Activated T-helper 1 cell treated with anti-CD3 and anti-CD28 coated beads, Interleukin-2, amount 50 U/mL, for 16 hours (primary cell): ENCODE measurements around the gene ZBTB49.

Source experiments
- DNase-seq, 2 donors: peaks; one replicate each; pipeline ENCODE4 v3.0.0-alpha.2; 2020; ENCODE audit warnings: low read depth in 1 of 2, low spot score in 1 of 2

Gene ZBTB49

DNA sequence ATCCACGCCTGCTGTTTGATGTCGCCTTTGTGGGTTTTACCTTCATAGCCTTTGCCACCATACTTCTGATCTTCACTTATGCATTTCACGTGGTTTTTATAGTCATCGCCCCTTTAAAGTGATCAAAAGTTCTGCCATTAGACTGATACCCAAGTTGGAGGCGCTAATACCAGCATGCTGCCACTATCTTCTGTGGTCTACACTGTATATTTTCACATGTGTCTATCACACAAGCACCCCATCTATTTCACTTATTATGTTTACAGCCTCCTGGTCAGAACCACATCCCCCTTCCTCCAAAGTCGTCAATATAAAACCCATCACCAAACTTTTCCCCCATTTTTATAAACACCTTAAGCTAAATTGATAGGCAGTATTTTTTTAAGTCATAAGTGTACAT lies 8.3 kb upstream of the ZBTB49 start:
- DNase-seq: no peak

DNA sequence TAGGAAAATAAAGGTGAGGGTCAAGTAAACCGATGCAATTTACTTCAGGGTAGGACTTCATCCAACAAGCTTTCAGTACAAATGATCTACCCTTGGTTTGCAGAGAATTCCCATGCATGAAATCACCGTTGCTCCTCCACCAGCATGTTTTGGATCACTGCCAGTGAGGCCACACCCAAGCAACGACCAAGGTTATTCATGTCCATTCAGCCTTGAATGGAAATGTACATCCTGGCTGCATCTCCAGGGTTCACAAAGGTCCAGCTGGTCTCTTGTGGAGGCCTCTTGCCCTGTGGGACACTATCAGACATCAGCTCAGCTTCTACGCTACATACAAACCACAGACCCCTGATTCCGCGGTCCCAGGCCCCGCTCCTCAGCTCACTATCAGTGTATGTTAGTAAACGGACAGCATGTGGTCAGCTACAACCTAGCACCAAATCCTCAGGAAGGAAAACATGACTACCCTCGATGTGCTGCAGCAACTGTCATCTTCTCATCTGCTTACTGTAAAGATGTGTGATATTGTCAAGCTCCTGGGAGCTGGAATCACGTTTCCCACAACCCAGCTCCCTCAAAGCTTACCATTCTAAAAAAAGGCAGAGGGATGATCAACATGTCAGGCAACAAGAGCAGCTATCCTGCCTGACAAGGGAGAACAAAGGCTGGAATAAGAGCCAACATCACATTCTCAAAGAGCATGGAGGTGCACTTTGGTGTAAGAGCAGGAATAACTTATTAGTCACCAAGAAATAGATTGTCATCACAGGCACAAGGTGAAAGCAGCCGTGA lies 5.0 kb upstream of the ZBTB49 start:
- no peak for DNase-seq

DNA sequence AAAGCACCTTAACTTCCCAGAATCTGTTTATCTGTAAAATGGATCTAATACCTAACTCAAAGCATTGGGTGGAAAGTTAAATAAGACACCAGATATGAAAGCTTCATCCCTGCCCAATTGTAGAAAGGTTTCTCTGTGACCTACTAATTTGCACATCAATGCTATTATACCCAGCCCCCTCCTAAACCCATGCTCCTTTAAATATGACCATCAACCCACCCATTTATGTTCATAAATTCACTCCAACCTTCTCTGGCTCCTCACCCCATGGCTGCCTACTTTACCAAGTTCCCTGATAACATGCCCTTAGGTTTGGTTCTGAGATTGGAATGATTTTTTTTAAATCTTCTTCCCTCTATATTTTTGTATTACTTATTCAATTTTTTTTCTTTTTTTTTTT lies 2.0 kb upstream of the ZBTB49 start:
- no peak for DNase-seq

DNA sequence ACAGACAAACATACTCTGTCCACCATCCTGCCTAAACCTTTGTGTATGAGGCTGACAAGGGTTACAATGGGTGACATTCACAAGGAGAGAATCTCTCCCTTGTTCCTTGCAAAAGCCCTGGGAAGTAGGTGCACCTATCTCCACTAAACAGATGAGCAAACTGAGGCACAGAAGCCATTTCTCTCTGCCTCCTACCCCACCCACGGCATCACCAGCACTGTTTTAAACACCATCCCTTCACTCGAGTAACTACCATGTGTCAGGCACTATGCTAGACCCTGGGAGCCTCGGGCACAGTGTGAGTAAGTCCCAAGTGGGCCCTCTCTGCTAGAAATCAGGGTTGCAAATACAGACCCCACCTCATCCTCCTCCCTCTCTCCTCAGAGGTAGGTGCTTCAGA lies 996 bp upstream of the ZBTB49 start:
- DNase-seq: no peak

DNA sequence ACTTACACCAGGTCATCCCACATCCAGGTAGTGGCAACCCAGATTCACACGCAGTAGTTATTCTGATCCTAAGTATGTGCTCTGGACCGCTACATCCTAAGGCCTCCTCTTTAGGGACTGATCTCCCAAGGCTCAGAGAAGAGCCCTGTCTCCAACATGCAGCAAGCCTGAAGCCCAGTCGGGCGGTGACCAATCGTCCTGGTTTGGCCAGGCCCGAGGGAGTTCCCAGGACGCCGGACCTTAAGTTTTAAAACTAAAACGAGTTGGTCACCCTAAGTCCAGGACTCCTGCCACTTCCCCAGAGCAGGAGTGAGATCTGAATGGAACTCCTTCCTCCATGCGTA lies 482 bp upstream of the ZBTB49 start:
- no peak for DNase-seq

DNA sequence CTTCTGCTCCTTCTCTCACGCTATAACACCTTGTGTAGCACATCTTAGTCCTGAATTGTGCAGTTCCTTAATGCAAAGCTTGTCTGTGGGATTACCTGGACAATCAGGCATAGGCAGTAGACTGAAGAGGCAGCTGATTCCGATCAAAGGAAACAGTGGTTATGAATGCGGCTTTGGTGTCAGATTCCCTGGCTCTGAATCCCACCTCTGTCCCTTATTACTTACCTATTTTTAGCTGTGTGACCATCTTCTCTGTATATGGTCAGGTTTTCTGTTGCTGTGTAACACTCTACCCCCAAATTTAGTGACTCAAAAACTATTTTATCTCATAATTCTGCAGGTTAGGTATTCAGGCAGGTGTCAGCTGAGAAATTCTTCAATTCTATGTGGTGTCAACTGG lies 3.2 kb downstream of the ZBTB49 start:
- no peak for DNase-seq

DNA sequence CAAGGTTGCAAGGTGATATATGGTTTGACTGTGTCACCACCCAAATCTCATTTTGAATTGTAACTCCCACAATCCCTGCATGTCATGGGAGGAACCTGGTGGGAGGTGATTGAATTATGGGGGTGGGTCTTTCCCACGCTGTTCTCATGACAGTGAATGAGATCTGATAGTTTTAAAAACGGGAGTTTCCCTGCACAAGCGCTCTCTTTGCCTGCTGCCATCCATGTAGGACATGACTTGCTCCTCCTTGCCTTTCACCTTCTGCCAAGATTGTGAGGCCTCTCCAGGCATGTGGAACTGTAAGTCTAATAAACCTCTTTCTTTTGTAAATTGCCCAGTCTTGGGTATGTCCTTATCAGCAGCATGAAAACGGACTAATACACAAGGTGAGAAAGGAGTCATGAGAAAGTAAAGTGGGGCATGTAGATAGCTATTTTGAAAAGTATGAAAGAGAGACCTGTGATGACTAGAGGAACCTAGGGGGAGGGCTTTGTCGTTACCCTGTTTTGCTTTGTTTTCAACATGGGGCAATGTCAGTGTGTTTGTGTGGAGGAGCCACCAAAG lies 6.3 kb downstream of the ZBTB49 start:
- no peak for DNase-seq

DNA sequence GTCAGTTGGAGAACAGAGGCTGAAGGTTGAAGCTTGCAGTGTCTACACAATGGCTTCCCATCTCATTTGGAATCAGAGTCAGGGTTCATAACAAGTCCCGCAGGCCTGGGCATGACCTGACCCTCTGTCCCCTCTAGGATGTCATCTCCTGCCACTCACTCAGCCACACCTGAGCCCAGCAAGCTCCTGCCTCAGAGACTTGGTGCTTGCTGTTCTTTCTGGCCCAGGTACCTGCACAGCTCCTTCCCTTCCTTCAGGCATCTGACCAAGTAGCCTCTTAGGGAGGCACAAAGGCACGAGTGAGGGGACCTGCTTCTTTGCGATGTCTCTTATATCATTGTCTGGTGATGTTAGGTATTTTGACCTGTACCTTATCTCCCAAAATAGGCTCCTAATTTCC lies 9.0 kb downstream of the ZBTB49 start:
- DNase-seq: no peak

DNA sequence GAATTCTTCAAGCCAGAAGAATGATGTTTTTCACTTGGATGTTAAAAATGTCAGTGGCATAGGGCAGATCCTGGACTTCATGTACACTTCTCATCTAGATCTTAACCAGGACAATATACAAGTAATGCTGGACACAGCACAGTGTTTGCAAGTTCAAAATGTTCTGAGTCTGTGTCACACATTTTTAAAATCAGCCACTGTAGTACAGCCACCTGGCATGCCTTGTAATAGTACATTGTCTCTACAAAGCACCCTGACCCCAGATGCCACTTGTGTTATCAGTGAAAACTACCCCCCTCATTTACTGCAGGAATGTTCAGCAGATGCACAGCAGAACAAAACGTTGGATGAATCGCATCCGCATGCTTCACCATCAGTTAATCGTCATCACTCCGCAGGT lies 11.9 kb downstream of the ZBTB49 start:
- DNase-seq: no peak

DNA sequence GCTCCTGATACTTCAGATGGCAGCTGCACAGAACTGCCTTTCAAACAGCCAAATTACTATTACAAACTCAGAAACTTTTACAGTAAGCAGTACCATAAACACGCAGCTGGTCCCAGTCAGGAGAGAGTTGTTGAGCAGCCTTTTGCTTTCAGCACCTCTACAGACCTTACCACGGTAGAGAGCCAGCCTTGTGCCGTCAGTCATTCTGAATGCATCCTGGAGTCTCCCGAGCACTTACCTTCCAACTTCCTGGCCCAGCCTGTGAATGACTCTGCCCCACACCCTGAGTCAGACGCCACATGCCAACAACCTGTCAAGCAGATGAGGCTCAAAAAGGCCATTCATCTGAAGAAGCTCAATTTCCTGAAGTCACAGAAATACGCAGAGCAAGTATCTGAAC lies 12.4 kb downstream of the ZBTB49 start:
- no peak for DNase-seq

DNA sequence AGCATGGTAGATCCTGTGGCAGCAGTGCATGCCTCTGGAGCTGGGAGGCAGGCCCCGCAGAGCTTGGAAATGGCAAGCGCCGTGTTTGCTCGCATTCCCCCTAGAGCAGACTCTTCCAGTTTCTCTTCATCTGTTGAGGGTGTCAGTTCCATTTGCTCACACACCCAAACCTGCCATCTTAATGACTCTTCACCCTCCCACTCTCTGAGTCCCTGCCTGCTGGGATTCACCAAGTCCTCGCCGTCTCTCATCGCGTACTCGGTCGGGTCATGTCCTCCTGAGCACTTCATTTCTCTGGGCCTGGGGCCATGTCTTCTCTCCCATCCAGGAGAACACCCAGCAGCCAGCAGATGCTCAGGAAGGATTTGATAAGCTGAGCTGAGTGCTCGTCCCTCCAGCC lies 16.9 kb downstream of the ZBTB49 start:
- no peak for DNase-seq

DNA sequence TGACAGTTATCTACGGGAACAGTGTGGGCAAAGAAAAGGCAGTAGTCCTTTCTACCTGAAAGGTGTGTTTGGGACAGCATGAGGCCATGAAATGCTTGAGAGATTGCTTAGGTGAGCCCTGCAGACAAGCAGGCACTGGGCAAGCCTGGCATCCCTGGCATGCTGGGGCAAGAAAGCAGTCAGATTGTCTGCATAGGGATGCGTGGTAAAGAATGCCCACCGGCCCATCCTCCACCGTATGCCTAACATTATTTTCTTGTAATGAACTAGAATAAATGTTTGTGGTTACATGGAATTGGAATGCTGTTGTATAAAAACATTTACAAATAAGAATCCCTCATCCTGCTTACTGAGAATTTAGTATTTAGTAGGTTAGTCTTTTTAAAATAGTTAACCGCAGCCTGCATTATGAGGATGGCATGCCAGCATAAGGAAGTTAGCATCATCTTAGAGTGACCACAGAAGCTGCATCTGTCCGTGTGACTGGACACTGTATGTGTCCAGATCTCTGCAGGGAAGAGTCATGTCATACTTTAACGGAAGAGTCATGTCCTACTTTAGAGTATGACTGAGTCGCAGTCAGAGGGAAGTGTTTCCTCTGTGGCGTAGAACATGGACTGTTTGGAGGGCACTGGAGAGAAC lies 18.9 kb downstream of the ZBTB49 start:
- DNase-seq: no peak

DNA sequence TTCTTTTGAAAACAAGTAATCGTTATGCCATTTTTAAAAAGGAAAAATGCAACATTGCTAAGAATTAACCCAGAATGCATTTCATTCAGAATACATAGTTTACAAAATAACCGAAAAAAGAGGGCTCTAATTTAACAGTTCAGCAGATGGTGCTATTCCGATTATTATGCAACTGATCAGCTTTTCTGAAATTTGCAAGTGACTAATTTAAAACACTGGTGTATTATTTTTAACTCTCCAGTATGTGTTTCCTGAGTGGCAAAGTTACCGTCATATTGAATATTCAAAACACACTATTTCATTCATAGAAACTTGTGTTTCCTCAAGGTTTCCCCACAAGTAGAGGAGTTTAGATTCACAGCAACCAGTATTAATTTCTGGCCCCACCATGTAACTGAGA lies 21.1 kb downstream of the ZBTB49 start:
- no peak for DNase-seq

DNA sequence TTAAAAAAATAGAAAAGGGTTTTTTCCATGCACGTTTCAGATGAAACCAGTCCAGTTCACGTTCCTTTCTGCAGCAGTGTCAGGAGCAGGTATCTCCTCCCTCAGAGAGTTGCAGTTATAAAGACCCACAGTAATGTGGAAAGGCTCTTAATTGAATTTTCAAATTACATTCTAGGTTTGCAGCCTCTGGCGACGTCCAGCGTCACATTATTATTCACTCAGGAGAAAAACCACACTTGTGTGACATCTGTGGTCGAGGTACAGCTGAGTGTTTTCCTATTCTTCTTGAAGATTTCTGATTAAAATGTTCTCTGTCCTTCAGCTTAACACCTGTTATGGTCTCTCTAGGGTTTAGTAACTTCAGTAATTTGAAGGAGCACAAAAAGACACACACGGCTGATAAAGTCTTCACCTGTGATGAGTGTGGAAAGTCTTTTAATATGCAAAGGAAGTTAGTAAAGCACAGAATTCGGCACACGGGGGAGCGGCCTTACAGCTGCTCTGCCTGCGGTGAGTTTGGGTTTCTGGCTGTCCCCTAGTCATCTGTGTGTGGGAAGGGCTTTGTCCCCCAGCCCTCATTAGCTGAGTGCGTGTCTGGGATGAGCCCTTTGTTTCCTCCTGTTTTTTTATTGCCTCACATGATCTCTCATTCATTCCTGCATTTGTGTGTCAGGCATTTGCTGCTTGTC lies 25.6 kb downstream of the ZBTB49 start:
- no peak for DNase-seq

DNA sequence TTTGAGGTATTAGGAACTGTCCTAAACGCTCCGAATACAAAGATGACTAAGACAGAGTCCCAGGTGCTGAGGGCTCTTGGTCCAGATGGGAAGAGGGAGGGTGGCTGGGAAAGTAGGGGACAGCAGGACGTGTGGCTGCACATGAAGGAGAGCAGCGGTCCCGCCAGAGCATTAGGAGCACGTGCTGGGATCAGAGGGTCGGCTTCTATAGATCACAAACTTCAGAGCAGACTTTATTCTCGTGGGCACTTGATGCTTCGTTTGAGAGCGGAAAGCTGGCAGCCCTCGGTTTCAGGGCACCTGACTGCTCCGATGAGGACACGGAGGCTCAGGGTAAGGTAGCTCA lies 26.1 kb downstream of the ZBTB49 start:
- DNase-seq: no peak

DNA sequence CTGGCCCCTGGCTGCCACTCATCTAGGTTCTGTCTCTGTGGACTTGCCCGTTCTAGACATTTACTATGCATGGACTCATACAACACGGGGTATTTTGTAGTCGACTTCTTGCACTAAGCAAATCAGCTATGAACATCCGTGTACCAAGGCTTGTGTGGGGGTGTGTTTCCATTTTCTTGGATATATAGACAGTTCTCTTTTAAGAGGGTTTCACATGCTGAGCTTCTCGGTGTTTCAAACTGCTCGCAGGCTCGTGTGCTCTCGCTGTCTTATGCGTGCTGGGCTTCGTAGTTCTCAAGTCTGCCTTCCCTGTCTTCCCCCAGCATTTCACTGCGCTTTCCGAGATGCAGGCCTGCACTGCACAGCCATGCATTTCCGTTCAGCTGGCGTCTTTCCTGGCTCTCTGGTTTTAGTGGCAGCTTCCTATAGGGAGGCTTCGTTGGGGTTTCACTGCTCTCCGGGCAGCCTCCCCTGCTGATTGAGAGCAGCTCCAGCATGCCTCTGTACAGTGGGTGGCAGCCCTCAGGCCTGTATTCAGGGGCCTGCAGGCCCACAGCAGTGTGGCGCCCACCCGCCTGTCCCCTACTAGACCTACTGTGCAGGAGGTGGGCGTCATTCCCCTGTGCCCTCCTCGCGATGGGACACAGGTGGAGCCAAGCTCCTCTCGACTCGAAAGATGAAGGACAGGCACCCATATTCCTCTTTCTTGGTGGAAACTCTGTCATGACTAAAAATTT lies 27.6 kb downstream of the ZBTB49 start:
- no peak for DNase-seq

DNA sequence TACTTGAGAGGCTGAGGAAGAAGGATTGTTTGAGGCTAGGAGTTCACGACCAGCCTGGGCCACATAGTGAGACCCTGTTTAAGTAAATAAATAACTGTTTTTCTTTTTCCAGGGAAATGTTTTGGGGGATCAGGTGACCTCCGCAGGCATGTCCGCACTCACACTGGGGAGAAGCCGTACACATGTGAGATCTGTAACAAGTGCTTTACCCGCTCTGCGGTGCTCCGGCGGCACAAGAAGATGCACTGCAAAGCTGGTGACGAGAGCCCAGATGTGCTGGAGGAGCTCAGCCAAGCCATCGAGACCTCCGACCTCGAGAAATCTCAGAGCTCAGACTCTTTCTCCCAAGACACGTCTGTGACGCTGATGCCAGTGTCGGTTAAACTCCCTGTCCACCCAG lies 30.5 kb downstream of the ZBTB49 start:
- DNase-seq: no peak

DNA sequence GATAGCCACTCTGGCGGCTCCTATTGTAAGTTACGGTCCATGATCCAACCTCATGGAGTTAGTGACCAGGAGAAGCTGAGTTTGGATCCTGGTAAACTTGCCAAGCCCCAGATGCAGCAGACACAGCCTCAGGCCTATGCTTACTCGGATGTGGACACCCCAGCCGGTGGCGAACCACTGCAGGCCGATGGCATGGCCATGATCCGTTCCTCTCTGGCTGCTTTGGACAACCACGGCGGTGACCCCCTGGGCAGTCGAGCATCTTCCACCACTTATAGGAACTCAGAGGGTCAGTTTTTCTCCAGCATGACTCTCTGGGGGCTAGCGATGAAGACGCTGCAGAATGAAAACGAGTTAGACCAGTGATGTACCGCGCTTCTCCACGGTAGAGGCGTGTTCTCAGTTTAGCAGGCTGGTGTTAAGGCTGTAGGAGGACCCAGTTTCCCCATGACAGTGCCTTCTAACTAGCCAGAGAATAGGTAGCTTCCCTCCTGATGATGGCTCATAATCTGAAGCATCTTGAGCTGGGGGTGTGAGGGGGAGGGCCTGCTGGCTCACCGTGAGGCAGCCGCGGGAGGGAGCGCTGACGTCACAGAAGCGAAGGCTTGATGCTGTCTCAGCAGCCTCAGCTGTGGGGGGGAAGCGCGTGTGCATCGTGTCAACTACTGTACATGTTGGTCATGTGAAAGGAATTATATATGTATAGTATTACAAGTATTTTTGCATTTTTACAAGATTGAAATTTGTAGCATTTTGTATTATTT lies 31.1 kb downstream of the ZBTB49 start:
- DNase-seq: no peak

DNA sequence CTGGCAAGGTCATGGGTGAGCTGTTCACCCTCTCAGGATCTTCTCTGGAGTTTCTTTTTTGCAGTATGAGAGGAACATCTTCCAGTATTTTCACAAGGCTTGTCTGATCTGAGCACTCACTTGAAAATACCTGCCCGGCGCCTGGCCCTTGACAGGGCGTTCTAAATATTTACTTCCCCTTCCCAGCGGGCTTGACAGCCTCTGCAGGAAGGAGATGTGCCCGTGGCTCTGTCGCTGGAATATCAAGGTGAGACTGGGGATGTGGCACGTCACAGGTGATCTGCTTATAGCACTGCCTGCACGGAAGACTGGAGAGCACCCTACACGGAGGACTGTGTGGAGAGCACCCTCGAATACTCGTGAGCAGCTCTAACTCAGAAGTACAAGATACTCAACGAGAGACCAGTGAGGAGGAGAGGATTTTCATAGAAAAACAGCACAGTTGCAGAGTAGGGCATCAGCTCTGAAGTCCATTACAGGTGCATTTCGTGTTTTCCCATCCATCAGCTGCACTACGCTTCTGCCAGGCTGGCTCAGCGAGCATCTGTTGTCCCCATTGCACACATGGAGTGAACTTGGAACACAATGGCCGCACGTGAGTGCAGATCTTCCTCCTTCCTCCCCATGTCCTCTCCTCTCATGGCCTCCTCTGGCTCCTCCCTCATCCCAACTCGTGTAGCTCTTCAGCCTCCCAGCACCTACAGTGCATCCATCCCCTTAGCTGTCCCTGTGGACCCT lies 32.1 kb downstream of the ZBTB49 start:
- no peak for DNase-seq
